Right kidney (tissue), 1 donor: ENCODE results near the gene CDC42BPA.
"Not testable (repeated sequence)": the region's sequence is repeated elsewhere in the genome, so short reads cannot be mapped to it uniquely, and the experiment has no call there.

Experiments used
- DNase-seq: peaks from one replicate; pipeline ENCODE4 v3.0.0-alpha.2; 2016

The CDC42BPA gene

GRCh38 chr1:227127891-227128290 lies 190.4 kb downstream of the CDC42BPA start:
- no peak for DNase-seq

DNA sequence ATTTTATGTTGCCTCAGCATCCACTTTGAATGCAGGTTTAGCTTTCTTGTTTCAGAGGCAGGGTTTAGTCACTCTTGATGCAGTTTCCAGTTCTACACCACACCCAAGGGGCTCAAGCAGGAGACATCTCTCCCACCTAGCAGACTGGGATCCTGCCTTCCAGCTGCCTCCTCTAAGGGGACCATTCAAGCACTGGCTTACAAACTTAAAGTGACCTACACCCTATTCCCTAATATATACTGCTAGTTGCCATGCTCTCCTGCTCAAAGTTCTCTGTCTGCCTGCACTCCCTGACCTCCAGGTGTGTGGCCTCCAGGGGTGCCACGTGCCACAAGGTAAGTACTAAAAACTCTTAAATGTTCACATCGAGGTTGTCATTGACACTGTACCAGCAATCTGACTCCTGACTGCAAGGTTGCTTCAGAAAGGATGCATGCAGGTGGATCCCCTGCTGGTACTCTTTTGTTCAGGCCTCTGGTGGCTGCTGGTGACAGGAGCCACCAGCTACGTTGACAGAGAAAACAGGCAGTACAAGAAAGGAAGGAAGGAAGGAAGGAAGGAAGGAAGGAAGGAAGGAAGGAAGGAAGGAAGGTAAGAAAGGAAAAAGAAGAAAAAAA lies 192.3 kb downstream of the CDC42BPA start:
- no peak for DNase-seq

GRCh38 chr1:227124473-227124872 lies 193.8 kb downstream of the CDC42BPA start:
- DNase-seq = no peak

GRCh38 chr1:227120826-227121225 lies 197.5 kb downstream of the CDC42BPA start:
- no peak for DNase-seq

- DNase-seq = no peak
These were observed 205.8 kb downstream of the CDC42BPA start for GRCh38 chr1:227112538-227112937.

- no peak for DNase-seq
These were observed 206.5 kb downstream of the CDC42BPA start for GRCh38 chr1:227111782-227112181.

GRCh38 chr1:227105291-227105690 lies 213.0 kb downstream of the CDC42BPA start:
- DNase-seq = not testable (repeated sequence)

GRCh38 chr1:227102056-227102455 lies 216.2 kb downstream of the CDC42BPA start:
- no peak for DNase-seq

GRCh38 chr1:227094249-227094966 lies 223.9 kb downstream of the CDC42BPA start:
- DNase-seq = no peak

DNA sequence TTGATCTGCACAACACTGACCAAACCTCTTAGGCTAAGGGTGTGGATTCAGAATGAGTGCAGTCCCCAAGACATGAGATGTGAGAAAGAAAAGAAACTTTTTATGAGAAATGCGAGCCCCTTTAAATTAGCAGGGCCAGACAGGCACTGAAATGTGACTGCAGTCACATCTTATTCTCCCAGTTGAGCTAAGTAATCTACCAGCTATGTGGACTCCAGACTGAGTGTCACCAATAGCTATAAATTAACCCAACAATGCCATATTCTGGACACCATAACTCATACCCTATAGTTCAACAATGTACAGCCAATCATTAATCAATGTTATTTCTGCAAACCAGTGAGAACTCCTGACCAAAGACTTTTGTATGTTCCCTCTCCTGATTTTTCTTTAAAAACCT lies 225.0 kb downstream of the CDC42BPA start:
- no peak for DNase-seq

- no peak for DNase-seq
These were observed 226.2 kb downstream of the CDC42BPA start for GRCh38 chr1:227092069-227092468.

- no peak for DNase-seq
These were observed 231.7 kb downstream of the CDC42BPA start for GRCh38 chr1:227086636-227087035.

- no peak for DNase-seq
These were observed 235.1 kb downstream of the CDC42BPA start for GRCh38 chr1:227082999-227083746.

DNA sequence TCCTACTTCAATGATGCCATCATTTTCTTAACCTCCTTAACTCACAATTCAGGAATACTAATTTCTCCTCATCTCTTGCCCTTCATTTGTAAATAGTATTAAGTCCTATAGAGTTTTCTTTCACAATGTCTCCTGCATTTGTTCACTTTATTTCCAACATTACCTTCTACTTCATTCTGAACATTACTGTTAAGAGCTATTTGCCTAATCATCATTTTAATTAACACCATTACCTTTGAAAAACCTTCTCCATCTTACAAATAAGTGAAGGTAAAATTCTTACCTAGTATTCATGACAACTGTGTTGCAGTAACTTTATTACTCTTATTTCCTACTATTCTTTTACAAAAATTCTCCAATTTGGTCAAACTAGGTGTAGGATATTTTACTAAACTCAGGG lies 240.5 kb downstream of the CDC42BPA start:
- DNase-seq = no peak

DNA sequence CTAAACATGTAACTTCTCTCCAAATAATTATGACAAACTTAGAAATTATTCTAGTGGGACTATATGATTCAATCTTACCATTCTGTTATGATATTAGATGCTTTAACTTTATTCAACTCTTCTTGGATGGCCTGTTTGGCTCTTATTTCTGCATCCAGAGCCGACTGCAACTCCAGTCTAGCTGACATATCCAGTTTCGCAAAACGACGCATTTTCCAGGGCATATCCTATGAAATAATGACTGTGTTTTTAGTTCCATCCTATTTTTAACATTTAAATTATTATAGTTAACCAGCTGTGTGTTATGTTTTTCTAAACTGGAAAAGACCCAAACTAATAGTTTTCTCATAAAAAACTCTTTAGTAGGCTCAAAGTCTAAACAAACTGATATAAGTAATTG lies 244.5 kb downstream of the CDC42BPA start:
- no peak for DNase-seq

DNA sequence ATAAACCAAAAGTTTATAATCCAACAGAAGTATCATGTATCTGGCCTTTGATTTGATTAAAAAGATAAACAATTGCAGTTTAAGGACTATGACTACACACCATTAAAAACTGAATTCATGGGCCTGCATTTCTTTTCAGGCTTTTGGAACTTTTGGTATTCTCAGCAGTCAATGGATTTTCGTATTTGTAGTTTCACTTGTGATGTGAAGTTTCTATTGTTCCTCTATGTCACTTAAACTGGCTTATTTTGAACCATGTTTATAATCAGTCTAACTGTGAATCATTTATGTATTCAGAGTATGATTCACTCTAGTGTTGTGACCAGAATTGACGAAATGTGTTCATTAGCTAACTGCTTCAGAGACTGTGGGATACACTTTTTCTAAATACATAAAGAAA lies 245.3 kb downstream of the CDC42BPA start:
- DNase-seq = no peak

DNA sequence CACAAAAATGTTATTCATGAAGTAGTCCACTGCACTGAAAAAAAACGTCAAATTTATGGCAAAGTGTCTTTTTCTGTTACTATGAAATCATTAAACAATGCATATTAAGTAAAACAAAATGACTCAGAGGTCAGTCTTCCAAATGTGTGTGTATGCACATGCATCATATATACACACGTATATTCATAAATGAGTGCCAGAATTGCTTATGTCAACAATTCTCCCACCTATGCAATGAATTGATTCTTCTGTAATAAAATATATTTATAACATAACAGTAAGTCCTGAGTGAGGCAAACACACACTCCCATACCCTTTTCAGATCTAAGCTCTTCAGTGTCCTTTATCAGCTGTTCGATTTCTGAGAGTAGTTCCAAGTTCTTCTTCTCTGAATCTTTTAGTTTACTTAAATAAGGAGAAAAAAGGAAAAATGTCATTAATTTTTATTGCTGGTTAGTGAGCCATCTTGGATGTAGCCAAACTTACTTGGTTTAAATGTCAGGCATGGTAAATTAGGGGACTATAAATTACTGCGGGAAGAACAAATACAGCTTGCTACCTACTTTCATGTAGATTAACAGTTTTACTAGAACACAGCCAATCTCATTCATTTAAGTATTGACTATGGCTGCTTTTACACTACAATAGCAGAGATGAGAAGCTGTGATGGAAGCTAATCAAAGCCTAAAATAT lies 246.3 kb downstream of the CDC42BPA start:
- no peak for DNase-seq

DNA sequence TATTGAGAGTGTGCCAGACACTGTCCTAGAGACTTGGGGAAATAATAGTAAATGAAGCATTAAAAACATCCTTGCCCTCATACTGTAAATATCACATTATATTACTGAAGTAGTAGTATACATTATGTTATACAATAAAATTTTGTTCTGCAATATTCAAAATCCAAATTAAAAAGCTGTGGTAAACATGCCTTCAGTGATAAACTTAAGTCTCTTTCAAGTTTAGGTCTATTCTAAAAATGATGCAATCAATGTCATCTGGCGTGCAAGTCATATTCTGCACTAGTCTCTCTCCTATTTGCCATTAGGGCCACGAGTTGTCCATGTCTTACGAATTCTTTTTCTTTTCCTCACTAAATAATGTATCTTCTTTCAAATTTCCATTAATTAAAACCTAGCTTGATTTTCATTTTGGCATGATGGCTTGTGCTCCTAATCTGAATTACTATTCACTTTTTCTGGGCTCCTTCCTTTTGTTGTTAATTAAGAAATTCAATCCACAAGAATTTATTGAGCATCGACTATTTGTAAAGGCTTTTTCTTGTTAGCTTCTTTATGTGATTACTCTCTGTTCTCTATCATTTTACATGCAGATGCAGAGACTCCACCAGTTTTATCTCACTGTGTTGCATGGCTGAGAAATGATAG lies 247.5 kb downstream of the CDC42BPA start:
- DNase-seq = no peak

DNA sequence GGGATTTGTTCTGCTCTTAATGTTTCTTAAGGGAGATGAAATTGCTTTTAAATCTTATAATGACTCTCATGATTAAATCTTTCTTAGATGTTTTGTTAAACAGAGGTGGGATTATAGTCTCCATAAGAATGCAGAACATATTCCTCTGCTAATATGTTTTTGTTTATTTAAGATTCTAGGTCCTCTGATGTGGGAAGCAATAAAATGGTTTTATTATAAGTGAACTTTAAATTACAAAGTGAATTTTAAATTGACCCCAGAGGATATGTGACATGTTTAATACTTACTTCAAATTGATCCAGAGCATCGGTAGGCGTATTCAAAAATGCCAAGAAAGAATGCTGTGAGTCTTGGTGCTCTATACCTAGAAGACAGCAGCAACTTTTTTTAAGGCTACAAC lies 248.8 kb downstream of the CDC42BPA start:
- DNase-seq = no peak

DNA sequence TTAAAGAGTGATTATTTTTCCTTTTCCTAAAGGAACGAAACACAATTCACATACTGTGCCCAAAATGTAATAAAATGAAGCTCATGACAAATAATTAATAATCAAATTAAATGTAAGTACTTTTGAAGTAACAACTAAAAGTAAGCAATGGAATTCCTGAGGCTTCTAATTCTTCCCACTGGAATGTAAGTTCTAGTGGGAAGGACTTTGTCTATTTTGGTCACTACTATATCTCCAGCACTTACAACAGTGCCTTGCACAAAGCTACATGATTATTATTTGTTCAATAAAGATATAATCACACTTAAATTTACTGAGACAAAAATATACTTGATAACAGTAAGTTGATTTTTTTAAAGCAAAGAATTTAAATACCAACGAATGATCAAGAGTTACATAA lies 249.4 kb downstream of the CDC42BPA start:
- DNase-seq = no peak

DNA sequence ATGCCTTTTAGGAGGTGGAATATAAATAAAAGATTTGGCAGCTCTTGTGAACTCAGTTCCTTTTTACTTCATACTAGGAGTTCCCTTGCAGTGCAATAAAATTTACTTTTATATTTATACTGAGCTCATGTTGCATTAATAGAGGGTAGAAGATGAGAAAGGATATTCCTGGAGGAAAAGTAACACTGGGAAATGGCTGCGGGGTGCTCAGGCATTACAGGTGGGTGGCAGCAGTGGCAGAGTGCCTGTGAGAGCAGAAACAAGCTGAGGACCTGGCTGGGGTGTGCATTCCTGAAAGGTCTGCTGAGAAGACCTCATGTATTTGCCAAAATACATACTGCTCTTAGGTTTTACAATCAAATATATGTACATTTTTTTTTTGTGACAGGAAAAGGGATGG lies 251.3 kb downstream of the CDC42BPA start:
- no peak for DNase-seq

GRCh38 chr1:227065311-227065710 lies 253.0 kb downstream of the CDC42BPA start:
- no peak for DNase-seq
